Stimulated activated CD4-positive, alpha-beta T cell treated with anti-CD3 and anti-CD28 coated beads, Interleukin-15, amount 100 ng/mL, for 1 hour (primary cell): ENCODE data around the gene COG8.
"Not testable (repeated sequence)": the region's sequence is repeated elsewhere in the genome, so short reads cannot be mapped to it uniquely, and the experiment has no call there.

Experiments
- DNase-seq, 2 donors: peaks; one replicate each; pipeline ENCODE4 v3.0.0-alpha.2; 2020; ENCODE audit warnings: low read depth in 1 of 2, low spot score in 1 of 2

Gene COG8

GRCh38 chr16:69339289-69340094, at the start of gene COG8, which contains the start of gene NIP7:
Gene COG8 (minus strand): TSS chr16:69339564. CDS start chr16:69339552, 12 bp downstream.
Gene NIP7 (plus strand): TSS chr16:69339772. CDS start chr16:69339830, 58 bp downstream.
- DNase-seq = peak; percentile 80 to 84

GRCh38 chr16:69386596-69386995, 47.2 kb upstream of the COG8 start:
- no peak for DNase-seq

- DNase-seq = no peak
Observed at GRCh38 chr16:69384974-69385373, 45.6 kb upstream of the COG8 start.

DNA sequence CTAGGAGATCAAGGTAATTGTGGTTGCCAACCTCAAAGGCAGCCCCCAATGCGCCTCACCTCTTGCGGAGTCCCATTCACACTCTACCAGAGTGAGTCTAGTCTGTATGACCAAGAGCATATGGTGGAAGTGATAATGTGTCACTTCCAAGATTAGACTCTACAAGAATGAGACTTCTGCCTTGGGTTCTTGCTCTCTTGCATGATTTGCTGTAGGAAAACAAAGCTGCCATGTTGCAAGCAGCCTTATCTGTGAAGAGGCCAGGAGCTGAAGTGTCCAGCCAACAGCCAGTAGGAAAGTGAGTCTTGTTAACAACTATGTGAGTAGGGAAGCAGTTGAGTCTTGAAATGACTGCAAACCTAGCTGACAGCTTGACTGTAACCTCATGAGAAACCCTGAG, 43.1 kb upstream of the COG8 start:
- no peak for DNase-seq

GRCh38 chr16:69381231-69381630, 41.9 kb upstream of the COG8 start:
- no peak for DNase-seq

DNA sequence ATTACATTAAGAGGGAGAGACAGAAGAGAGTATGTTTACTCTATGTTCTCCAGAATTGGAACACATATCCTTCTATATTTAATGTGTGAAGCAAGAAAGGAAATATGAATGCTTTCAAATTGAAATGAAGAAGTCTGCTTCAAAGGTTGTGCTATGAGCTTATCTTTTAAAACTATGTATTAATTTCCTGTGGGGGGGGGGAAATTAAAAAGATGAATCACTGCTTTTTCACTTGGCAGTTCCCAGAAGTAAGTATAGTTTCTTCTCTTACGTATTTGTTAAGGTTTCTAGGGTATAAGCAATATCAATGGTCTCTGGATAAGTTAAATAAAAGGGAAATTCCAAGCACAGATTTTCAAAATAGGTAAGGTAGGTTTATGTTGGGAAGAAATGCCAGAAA, 39.4 kb upstream of the COG8 start:
- DNase-seq = no peak

- no peak for DNase-seq
Observed at GRCh38 chr16:69378036-69378435, 38.7 kb upstream of the COG8 start.

DNA sequence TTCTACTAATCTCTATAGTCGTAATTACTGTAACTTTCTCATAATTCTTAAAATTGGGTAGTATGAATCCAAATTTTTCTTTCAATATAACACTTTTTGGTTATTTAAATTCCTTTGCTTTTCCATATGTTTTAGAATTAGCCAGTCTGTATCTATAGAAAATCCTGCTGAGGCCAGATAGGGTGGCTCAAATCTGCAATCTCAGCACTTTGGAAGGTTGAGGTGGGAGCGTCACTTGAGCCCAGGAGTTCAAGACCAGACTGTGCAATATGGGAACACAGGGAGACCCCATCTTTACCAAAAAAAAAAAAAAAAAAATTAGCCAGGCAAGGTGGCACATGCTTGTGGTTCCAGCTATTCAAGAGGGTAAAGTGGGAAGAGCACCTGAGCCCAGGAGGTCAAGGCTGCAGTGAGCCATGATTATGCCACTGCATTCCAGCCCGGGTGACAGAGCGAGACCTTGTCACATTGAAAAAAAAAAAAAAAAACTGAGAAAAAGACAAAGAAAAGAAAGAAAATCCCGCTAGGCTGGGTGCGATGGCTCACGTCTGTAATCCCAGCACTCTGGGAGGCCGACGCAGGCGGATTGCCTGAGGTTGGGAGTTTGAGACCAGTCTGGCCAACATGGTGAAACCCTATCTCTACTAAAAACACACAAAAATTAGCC, 37.2 kb upstream of the COG8 start:
- DNase-seq = no peak

GRCh38 chr16:69373019-69373418, 33.7 kb upstream of the COG8 start:
- DNase-seq = no peak

- DNase-seq = no peak
Observed at GRCh38 chr16:69371564-69371963, 32.2 kb upstream of the COG8 start.

GRCh38 chr16:69368866-69369265, 29.5 kb upstream of the COG8 start:
- no peak for DNase-seq

DNA sequence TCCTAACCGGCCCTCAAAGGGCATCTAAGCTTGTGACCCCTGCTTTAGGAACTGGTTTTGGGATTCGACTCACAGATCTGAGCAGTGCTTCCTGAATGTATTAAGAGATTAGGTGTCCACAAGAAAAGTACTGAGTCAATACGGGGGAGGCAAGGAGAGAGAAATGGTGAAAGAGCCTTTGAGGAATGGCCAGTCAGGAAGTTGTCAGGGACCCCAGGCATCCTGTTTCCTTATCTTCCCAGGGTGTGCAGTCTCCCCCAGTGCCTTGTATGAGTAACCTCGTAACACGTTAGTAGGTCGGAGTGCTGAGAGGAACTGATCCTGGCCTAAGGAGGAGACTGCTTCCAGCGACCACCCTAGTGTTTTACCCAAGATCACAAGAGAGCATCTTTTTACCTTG, 28.6 kb upstream of the COG8 start:
- no peak for DNase-seq

- no peak for DNase-seq
Observed at GRCh38 chr16:69366431-69366830, 27.1 kb upstream of the COG8 start.

DNA sequence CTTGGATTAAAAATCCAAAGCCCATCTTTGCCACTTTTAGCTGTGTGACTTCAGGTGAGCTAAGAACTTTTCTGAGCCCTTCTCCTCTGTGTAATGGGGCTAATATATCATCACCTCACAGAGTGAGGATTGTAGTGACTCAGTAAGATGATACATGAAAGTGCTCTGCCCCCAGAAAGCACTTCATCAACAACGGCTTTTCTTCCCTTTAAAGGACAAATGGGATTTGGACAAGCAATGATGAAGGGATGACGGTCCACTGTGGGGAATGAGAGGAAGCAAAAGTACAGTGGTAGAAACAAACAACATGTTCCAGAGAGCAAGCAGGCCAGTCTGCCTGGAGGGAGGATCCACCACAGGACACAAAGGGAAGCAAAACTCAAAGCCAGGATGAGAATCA, 26.5 kb upstream of the COG8 start:
- DNase-seq = no peak

- DNase-seq = no peak
Observed at GRCh38 chr16:69364088-69364487, 24.7 kb upstream of the COG8 start.

DNA sequence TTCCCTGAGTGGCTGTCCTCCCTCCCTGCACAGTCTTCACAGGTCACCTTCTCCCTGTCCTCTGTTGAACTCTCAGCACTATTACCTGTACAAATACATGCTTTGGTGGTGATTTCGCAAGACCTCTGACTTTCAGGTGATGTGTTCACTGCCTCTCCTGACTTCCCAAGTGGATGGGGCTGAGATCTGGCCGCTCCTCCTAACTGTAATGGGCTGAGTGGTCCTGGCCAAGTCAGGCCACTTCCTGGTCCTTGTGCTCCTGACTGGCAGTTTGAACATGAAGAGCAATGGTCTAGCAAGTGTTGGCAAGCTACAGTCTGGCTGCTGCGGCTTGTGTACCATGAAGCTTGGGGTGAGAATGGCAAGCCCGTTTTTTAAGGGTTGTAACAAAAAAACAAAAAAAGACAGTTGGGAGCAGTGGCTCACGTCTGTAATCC, 23.9 kb upstream of the COG8 start:
- DNase-seq = no peak

GRCh38 chr16:69360070-69360469, 20.7 kb upstream of the COG8 start:
- DNase-seq = not testable (repeated sequence)

DNA sequence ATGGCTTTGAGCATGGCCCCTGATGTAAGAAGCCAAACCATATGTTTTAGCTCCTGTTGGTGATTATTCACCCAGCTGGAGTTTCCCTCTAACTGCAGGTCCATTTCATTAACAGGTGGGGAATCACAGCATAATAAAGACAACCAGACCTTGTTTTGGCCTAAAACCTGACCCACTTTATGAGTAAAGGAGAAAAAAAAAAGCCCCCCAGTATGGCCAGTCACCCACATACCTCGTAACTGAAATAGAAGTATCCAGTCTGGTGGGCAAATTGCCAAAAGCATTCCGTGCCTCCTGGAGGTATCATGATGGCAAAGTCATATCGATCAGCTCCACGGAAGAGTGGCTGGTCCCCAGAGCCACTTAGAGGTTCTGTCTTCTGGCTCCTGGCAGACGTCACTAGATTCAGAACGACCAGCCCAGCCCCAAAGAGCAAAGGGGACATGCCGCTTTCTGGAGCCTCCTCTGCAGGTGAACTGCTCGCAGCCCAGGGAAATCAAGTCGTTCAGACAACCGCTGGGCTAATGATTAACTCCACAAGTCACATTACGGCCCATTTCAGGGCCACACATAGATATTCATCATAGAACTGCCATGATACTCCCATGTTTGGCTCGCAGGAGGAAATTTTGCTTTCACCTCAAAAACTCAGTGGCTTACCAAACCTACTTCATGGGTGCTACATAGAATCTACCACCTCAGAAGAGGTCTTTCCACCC, 12.1 kb upstream of the COG8 start, which contains the start of gene TMED6:
Gene TMED6, minus strand, starts transcription at position 478 of the 719 bp plus-strand sequence. Its CDS starts 33 bp downstream, at position 445.
- no peak for DNase-seq

GRCh38 chr16:69350536-69351133, 11.3 kb upstream of the COG8 start:
- no peak for DNase-seq

DNA sequence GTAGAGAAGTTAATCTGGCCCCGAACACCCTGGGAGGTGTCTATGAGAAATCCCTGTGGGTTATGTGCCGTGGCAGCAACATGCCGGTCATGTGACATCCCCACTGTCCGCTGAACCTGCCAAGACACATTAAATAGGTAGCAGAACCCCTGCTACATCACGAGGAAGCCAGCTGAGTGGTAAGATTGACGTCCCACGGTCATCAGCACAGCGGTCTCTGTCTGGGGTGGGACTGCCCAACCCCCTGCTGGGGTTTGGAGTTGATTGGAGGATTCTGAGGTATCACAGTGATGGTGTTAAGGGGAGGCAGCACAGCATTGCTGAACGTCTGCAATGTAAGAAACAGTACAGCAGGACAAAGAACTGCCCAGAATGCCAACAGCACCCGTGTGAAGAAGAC, 10.2 kb upstream of the COG8 start:
- DNase-seq = no peak

DNA sequence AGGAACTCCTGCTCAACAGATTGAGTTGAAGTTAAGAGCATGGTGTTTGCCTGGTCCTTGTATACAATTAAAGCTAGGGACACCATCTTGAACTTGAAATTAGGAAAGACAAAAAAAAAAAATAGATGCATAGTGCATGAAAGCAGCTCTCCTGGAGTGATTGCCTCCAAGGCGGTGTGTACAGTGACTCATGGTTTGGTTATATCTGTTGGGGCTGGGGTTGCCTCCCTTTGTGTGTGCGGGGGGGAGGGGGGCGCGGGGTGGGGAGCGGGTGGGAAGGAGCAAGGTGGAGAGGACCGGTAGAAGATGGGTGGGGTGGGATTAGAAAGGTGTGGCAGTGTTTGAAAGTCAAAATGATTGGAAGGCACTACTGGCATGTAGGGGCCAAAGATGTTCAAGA, 8.9 kb upstream of the COG8 start:
- no peak for DNase-seq
